NCI-H526 (cell line): ENCODE measurements around the gene KDM4C.
"Not testable (repeated sequence)": the region's sequence is repeated elsewhere in the genome, so short reads cannot be mapped to it uniquely, and the experiment has no call there.

Source experiments
- DNase-seq, 2 experiments: peaks; one replicate each; lab custom pipeline; 2025; lab: John Stamatoyannopoulos, UW

KDM4C gene

DNA sequence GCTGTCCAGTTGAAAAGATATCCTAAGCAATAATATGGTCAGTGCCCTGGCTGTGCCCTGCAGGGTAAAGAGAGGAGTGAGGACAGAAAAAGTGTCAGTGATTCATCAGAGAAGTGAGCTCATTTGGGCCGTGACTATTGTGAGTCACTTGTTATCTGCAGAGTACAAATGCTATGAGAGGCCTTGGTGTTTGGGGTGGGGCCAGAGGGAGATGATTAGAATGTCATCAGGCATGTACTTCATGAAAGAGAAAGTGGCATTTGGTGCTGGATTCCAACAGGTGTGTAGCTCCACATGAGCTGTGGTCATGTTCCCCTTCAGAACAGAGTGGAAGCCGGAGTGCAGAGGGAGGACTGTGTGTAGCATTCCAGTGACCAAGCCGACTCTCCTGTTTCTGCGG lies 174.1 kb downstream of the KDM4C start:
- DNase-seq, result no peak

DNA sequence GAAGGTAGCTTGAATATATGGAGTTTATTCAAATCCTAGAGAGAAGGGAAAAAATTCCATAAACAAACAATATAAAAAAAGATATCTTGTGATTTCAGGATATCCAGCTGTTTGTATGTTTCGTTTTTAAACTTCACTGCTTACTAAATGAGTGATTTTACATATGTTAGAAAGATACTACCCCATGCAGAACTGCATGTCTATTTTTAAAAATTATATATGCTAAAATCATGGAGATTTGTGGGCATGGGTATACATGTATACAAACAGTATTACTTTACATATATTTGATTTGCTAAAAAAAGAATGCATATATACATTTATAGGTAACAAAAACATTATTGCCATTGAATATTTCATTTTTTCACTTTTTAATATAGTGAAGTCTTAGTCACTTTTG lies 178.3 kb downstream of the KDM4C start:
- no peak for DNase-seq

DNA sequence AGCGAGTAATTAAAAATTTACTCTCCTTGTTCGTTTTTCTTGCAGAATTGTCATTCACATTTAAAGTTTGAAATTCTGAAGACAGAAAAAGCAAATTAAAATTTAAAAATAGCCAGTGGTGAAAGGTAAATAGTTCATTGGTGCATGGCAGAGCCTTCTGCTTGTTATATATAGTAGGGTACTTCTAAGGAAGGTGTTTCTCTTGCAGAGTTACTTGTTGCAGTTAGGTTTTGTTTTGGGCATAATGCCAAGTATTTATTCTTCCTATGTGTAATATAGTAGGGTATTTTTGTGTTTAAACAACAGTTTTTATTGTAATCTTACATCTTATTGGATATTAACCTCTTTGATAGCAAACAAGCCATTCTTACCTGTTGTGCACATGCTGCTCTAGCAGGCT lies 179.4 kb downstream of the KDM4C start:
- DNase-seq, result no peak

DNA sequence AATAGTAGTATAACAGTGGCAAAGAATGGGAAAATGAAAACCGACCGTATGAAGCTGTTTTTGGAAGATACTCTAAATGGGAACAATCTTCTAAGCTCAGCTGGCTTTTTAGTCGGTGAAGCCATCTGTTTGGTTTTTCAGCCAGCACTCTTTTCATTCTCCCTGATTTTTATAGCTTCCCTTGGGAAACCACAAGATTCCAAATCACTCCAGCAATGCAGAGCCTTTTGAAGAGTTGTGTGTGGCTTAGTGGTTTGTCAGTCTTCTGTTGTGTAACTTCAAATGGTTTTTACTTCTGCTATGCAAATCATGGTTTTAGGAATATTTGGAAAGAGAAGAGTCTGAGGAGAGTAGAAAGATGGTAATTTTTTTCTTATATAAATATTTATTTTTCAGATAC lies 180.7 kb downstream of the KDM4C start:
- no peak for DNase-seq

DNA sequence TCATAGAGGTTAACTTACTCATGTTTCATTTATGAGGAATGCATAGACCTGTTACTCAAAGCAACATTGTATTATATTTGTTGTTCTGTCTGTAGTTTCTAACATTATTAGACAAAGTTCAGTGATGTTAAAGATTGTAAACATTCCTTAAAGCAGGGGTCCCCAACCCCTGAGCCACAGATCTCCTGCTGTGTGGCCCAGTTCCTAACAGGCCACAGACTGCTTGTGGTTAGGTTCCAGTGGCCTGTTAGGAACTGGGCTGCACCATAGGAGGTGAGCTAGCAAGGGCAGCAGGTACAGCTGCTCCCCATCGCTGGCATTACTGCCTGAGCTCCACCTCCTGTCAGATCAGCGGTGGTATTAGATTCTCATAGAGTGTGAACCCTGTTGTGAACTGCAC lies 181.1 kb downstream of the KDM4C start:
- DNase-seq, result no peak

DNA sequence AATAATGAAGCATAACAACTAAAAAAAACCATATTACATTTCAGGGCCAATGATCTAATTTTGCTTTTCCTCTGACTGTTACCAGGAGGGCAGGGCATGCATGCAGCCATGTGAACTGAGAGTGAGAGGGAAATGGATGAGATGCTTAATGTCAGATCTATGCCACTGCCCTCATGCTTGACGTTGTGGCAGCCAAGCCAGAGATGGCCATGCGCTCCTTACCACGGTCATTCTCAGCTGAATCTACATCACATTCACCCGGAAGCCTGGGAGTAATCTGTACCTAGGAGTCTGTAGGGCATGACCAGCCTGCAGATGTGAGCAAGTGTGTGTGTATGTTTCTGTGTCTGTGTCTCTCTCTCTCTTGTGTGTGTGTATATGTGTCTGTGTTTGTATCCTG lies 183.7 kb downstream of the KDM4C start:
- no peak for DNase-seq

DNA sequence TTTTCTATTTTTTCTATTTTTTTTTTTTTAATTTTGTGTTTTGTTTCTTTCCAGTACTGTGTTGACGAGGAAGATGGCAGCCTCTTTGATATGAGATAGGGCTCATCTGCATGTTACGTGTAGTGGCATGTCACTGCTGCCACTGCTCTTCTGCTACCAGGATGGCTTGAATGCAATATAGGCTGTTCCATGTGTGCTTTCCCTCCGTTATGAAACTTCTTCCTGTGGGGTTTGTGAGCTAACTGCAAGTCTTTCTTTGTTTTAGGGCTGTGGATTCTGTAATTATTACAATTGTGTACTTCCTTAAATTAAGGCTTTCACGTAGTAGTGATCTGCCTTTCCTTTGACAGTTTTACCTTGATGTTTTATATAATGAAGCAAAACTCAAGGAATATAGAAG lies 184.6 kb downstream of the KDM4C start:
- no peak for DNase-seq

DNA sequence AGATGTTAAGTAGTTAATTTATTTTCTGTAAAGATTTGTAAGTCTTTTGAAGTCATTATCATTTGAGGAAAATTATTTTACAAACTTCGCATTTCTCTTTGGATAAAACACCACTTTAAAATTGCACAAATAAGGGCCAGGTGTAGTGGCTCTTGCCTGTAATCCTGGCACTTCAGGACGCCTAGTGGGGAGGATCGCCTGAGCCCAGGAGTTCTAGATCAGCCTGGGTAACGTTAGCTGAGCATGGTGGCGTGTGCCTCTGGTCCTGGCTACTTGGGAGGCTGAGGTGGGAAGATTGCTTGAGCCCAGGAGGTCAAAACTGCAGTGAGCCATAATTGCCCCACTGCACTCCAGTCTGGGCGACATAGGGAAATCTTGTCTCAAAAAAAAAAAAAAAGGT lies 185.5 kb downstream of the KDM4C start:
- no peak for DNase-seq

DNA sequence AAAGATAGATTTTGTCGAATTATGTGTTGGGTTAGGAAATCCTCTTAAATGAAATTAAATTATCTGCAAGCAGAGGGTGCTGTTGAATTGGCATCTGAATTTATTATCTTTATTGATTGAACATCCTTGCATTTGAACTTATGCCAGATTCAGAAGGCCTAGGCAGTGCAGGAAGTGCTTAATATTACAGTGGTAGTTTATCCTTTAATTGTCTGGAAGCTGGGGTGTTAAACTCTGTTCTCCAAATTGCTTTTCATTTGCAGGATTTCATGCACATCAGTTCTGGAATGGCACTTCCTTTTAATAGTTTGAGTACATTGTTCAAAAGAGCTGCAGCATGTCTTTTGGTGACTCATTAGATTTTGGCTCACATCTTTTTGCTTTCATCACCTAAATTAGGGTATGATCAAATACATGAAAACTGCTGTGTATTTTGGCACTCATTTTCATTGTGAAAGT lies 186.3 kb downstream of the KDM4C start:
- DNase-seq, result no peak

DNA sequence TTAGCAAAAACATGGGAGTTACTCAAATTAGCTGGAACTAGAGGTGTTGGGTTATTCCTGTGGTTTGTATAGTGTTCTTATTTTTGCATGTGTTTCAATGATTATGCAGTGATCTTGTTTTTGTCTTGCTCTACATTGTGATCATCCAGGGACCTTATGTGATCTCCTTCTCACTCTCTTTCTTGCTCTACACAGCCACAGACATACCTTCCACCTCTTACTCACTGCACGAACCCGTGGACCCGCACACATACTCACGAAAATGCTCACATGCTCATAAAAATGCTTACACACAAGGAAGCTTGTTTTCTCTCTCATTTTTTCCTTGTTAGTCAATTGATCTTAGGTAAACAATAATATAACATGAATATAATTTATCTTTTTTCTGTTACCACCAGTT lies 187.1 kb downstream of the KDM4C start:
- DNase-seq, result no peak

DNA sequence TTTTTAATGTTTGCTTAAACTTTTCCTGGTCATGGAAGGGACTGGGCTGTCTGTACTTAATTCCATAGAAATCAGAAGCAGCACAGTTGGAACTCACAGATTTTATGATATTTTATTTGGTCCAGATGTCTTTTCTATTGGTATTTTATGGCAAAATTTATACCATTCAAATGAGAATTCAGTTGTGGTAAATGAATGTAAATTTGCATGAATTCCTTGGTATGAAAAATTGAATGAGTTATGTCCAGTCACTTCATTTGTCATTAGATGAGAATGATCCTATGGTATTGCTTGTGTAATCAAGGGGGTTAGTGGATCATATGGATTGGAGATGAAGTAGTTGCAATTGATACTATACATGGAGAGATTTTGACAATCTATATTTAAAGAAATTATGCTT lies 188.0 kb downstream of the KDM4C start:
- DNase-seq, result peak in 1 of 2 experiments; percentile 11

DNA sequence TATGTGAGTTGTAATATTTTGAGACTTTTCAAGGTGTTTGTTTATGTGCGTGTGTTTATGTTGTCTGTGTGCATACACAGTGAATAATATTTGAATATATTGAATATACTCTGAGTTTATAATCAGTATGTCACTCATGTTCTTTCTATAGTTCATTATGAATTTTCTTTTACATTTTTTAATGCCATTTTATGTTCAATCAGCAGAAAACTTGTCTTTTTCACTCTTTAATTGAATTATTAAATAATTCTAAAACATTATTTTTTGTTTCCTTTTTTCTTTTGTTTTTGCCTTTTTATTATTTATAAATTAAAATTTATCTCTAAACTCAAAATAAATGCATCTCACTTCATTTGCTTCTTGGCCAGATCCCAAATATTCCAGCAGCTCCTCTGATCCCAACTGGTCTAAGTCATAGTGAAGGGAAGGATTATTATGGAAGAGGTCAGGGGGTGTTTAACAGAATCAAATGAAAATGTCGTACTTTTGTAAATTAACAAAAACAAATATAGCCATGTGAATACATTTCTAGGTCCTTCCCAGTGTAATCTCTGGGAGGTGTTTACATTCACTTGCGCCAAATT lies 188.9 kb downstream of the KDM4C start:
- DNase-seq, result no peak

DNA sequence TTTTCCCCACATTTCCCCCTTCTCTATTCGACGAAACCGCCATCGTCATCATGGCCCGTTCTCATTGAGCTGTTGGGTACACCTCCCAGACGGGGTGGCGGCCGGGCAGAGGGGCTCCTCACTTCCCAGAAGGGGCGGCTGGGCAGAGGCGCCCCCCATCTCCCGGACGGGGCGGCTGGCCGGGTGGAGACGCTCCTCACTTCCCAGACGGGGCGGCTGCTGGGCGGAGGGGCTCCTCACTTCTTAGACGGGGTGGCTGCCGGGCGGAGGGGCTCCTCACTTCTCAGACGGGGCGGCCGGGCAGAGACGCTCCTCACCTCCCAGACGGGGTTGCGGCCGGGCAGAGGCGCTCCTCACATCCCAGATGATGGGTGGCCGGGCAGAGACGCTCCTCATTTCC lies 191.1 kb downstream of the KDM4C start:
- not testable (repeated sequence) for DNase-seq

DNA sequence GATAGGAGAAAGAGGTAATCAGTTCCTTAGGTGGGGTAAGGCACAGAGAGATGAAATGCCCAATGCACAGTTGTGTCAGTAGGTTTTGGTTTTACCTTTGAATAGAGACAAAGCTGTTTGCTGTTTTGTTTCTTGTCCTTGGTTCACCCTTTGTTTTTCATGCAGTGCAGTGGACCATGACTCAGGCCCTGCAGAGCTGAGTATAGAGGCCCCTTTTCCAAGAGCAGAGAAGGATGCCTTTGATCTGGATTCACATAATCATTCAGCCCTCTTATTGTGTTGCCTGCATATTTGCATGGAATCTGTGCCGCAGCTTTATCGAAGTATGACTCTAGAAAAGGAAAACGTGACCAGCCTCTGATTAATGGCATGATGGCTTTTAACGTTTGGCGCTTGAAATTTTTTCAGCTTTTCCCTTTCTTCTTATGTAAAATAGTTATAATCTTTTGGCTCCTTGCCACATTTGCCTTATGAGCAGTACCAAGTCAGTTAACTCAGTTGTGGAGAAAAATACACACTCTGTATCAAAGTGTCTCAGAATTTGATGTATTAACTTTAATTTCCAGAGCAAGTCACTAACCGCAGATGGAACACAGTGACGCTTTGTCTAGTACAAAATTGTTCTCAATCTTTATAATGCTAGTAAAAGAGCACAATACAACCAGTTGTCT lies 197.6 kb downstream of the KDM4C start:
- DNase-seq, result peak; percentile 91 to 93

DNA sequence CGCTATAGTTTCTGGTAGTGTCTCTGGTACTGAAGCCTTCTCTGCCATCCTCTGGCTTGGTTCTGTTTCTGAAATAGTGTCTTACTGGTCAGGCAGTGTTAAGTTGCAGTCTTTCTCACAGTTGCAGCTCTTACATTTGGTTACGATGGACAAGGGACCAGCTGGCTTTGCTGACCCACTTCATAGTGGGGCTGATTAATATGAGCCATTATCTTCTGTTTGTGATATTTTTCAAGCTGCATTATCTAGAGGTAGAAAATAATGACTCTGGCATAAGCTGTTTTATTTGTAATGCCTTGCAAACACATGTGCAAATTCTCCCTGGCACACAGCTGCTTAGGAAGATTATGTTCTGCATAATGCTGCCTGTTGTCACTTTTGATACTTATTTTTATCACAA lies 199.1 kb downstream of the KDM4C start:
- DNase-seq, result peak in 1 of 2 experiments; percentile 21

DNA sequence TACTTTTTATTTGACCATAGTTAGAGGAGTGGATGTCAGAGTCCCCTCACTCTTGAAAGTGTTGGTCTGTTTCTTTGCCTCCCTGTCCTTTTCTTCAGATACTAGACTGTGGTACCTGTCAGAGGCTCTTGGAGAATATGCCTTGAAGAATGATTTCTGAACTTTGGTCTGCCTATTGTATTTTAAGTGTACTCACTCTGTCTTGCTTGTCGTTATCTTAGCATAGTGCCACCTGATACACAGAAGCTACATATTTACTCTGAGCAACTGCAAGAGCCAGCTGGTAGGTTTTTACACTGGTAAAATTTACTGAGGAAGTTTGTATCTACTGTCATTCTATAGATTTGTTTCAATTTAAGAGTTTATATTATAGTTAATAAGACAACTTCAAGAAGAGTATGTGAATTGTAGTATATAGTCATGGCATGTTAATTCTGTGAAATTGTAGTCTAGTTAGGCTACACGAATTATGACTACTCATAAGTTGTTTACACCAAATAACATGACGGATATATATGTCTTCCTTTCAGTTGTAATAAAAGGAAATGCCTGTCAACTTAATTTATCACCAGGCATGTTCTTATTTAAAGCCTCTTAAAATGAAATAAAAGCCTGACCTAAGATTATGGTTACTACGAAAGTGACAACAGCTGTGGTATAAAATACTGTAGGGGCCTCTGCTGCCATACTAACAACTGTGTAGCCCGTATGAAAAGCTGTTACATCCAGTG lies 201.7 kb downstream of the KDM4C start:
- no peak for DNase-seq

DNA sequence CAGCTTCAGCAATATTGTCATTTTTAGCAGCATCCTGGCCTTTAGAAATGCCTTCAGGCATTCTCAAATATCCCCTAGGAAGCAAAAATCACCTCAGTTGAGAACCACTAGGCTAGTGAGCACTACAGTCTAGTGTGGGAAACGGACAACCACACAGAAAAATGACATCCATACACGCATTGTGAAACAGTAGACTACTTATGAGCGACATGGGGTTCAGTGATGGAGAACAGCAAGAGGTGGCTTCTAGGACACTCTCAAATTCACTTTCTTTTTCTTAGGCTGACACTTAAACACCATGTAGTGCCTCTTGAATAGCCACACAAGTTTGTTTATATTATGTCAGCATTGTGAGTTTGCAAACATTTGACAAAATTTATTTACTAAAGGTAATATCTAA lies 203.0 kb downstream of the KDM4C start:
- no peak for DNase-seq

DNA sequence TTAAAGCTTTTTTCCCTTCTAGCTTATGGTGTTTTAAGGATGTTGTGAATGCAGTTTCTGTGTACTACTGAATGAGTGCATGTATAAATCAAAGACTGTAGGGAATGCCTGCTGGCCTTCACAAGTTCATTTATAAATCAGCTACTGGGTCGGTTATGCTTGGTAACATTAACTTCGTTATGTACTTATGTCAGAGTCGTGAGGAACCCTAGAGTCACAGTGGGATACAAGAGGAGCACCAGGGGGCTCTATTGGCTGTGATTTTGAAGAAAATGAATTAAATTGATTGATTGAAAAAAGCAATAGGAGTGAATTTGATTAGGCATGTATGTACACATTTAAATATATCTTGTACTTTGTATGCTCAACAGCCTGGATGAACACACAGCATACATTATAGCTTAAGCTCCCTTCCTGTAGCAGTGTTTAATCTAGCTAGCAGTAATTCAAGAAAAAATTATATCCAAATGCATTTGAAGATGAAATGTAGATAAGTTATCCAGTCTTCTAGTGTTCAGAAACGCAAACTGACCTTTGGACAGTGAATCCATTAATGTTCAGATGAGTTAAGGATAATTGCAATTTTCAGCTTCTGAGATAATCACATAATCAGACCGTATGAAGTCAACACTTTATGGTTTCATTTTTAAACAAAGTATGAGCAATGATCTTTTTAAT lies 204.2 kb downstream of the KDM4C start:
- no peak for DNase-seq

DNA sequence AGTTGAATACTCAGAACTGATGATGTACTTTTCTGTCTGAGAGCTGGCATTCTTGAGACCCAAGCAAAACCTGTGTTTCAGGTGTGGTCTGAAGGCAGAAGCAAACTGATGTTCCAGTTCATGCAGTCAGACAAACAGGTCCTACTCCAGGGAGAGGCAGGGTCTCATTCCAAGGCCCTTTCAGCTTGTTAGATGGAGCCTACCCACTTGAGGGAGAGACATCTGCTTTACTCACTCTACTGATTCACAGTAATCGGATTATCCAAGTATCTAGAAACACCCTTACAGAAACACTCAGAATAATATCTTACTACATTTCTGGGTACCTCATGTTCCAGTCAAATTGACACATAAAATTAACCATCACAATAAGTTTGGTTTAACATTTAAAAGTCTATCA lies 207.8 kb downstream of the KDM4C start:
- DNase-seq, result no peak

DNA sequence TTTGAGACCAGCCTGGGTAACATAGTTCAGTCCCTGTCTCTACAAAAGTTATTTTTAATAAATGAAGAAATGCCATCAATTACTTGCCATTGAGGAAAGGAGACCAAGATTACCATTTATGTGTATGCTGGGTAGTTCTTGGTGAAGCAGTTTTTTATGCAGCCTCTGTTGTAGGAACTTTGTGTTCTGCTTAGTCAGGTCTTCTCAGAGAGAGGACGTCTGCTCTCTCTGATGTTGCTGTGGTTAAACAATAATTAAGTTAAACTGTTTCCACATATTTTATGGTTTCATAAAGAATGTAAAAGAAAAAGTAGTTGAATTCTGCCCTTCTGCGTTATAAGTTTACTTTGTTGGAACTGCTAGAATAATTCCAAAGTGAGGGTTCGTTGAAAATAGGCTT lies 210.5 kb downstream of the KDM4C start:
- DNase-seq, result no peak

DNA sequence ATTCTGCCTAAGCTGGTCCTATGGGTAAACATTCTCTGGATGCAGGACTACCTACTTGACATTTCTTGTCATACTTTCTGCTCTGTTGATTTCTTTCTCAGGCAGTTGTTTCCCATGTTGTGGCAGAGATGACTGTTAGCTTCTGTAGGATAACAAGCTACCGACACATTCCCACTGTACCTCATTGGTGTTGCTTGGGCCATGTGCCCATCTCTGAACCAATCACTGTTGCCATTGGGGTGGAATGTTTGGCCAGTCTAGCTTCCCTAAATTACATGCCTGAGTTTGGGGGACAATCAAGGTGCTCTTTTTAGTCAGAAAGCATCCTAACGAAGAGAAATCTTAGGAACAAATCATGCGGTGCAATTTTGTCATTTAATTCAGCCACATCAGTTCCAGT lies 212.0 kb downstream of the KDM4C start:
- no peak for DNase-seq

DNA sequence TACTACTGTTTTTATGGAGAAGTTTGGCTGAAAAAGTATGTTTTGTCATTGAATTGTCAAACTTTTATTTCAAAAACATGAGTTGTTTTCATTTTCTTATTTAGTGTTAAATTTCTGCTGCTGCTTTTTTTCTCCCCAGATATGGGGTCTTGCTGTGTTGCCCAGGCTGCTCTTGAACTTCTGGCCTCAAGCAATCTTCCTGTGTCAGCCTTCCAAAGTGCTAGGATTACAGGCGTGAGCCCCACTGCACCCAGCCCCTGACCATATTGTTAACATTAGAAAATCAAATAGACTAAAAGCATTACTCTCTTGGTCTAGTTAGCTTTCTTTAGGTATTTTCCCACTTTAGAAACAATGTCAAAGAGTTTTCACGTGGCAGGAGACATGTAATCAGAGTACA lies 215.3 kb downstream of the KDM4C start:
- no peak for DNase-seq

DNA sequence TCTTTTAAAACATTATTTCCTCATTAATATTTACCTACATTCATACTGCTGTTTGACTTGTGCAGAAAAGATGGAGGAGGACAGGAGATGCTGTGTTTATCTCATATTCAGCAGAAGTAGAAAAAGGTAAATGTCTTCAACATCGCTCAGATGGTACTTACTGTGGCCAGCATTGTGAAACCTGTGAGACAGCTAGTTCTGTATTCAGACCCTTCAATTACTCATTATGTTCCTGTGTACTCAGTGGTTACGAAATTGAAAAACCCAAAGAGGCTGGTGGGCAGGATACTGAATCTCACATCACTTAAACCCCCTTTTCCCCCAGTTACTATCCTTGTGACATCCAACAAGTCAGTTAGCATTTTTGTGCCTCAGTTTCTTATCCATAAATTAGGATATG lies 216.0 kb downstream of the KDM4C start:
- DNase-seq, result no peak
